ENCODE data around the gene KIAA0319L. TPM values are rescaled to one million over a fixed set of nuclear protein-coding genes. Genes with fewer than 3 reads are reported as not detected.

The KIAA0319L gene
- total and polyA plus RNA-seq, 11 donors, result 21.0 to 108 (median 76.6) TPM

- H3K4me1 ChIP-seq, result peaks cover 0 to 22% (median 8%) of the 10 kb centered on the region in 12 donors
- H3K27ac ChIP-seq, result no peak overlapping the region
- peaks cover 0 to 14% (median 3%) of the 10 kb centered on the region in 9 donors for H3K36me3 ChIP-seq
- ATAC-seq (no peak), DNase-seq (no peak)
- TF ChIP-seq CTCF (IDR thresholded peaks at IDR 0.05), result no peak
- no peak for TF ChIP-seq POLR2A (IDR thresholded peaks at IDR 0.05)
- no peaks in the 10 kb centered on the region for H3K9me3 ChIP-seq
- peaks cover 15 to 62% (median 36%) of the 10 kb centered on the region in 9 donors for H3K27me3 ChIP-seq
- WGBS, 4 donors, result 89 to 95% (median 92%) methylated on average over 10 of the region's 10 CpGs
- no peak overlapping the region for H3K4me3 ChIP-seq
- intact Hi-C loops (cut with DNase I), result loop anchor here in 2 of 10 donors (2.0 to 5.0 kb wide), 2 partner anchors 147 to 200 kb away; partner anchors contain the start of gene C1orf216 (in 2 of the 2)
Observed at GRCh38 chr1:35570589-35571137, 13.5 kb upstream of the KIAA0319L start.

GRCh38 chr1:35569936-35570335 is 12.7 kb upstream of the KIAA0319L start:
- Histone ChIP-seq H3K9me3 (no peaks in the 10 kb centered on the region), H3K27ac (no peak overlapping the region), H3K27me3 (peaks cover 15 to 55% (median 33%) of the 10 kb centered on the region in 9 donors), H3K4me1 (peaks cover 0 to 22% (median 8%) of the 10 kb centered on the region in 12 donors), H3K36me3 (peaks cover 0 to 19% (median 7%) of the 10 kb centered on the region in 9 donors), H3K4me3 (no peak overlapping the region)
- DNase-seq (no peak), ATAC-seq (no peak)
- no peak for TF ChIP-seq POLR2A (IDR thresholded peaks at IDR 0.05)
- TF ChIP-seq CTCF (IDR thresholded peaks at IDR 0.05), result no peak
- 73 to 93% (median 82%) methylated on average over 1 of the region's 1 CpG for WGBS, 4 donors
- intact Hi-C loops (cut with DNase I), result loop anchor here (1.0 to 10.0 kb wide), 13 partner anchors 118 to 375 kb away; partner anchors contain the start of genes C1orf216 (in 2 of the 10) and SFPQ (in 1 of the 10)

- no peak for TF ChIP-seq POLR2A (IDR thresholded peaks at IDR 0.05)
- TF ChIP-seq CTCF (IDR thresholded peaks at IDR 0.05), result peak; percentile 71 to 88 (median 80)
- Histone ChIP-seq H3K4me1 (peaks cover 0 to 22% (median 8%) of the 10 kb centered on the region in 12 donors), H3K27me3 (peaks cover 12 to 45% (median 26%) of the 10 kb centered on the region in 9 donors), H3K4me3 (no peak overlapping the region), H3K9me3 (no peaks in the 10 kb centered on the region), H3K36me3 (peaks cover 0 to 25% (median 12%) of the 10 kb centered on the region in 9 donors), H3K27ac (no peak overlapping the region)
- intact Hi-C loops (cut with DNase I), result loop anchor here (1.0 to 10.0 kb wide), 11 partner anchors 117 to 374 kb away; partner anchors contain the start of gene SFPQ (in 1 of the 10)
- 20 to 33% (median 27%) methylated on average over 4 of the region's 4 CpGs for WGBS, 4 donors
- peak in 2 of 5 donors; percentile 49 to 58 for DNase-seq
- ATAC-seq, result peak; percentile 22 to 70 (median 59)
Observed at GRCh38 chr1:35568975-35569395, 11.8 kb upstream of the KIAA0319L start.

- TF ChIP-seq POLR2A (IDR thresholded peaks at IDR 0.05) (no peak), CTCF (IDR thresholded peaks at IDR 0.05) (no peak)
- no peak for DNase-seq
- intact Hi-C loops (cut with DNase I), result loop anchor here in 8 of 10 donors (2.0 to 10.0 kb wide), 8 partner anchors 116 to 373 kb away; partner anchors contain the start of gene SFPQ (in 1 of the 8)
- H3K9me3 ChIP-seq, result no peaks in the 10 kb centered on the region
- no peak for ATAC-seq
- H3K4me3 ChIP-seq, result no peak overlapping the region
- H3K27ac ChIP-seq, result no peak overlapping the region
- peaks cover 3 to 36% (median 18%) of the 10 kb centered on the region in 9 donors for H3K27me3 ChIP-seq
- 65 to 70% (median 69%) methylated on average over 9 of the region's 9 CpGs for WGBS, 4 donors
- H3K36me3 ChIP-seq, result peaks cover 0 to 35% (median 19%) of the 10 kb centered on the region in 9 donors
- H3K4me1 ChIP-seq, result peaks cover 0 to 14% (median 4%) of the 10 kb centered on the region in 12 donors
Observed at GRCh38 chr1:35567947-35568558, 10.8 kb upstream of the KIAA0319L start.
